HG02759 (cell line): ENCODE measurements around the gene TBC1D16.
"Not testable (repeated sequence)": the region's sequence is repeated elsewhere in the genome, so short reads cannot be mapped to it uniquely, and the experiment has no call there.

Source experiments
- ATAC-seq: cut with Tn5 transposase; IDR thresholded peaks from one replicate; pipeline ENCODE4 v1.9.1; 2021; ENCODE audit warnings: mild to moderate bottlenecking, moderate library complexity; ENCODE audit not compliant: unreplicated experiment

The TBC1D16 gene

GRCh38 chr17:80006339-80006720 is 29.3 kb downstream of the TBC1D16 start:
- no peak for ATAC-seq

DNA sequence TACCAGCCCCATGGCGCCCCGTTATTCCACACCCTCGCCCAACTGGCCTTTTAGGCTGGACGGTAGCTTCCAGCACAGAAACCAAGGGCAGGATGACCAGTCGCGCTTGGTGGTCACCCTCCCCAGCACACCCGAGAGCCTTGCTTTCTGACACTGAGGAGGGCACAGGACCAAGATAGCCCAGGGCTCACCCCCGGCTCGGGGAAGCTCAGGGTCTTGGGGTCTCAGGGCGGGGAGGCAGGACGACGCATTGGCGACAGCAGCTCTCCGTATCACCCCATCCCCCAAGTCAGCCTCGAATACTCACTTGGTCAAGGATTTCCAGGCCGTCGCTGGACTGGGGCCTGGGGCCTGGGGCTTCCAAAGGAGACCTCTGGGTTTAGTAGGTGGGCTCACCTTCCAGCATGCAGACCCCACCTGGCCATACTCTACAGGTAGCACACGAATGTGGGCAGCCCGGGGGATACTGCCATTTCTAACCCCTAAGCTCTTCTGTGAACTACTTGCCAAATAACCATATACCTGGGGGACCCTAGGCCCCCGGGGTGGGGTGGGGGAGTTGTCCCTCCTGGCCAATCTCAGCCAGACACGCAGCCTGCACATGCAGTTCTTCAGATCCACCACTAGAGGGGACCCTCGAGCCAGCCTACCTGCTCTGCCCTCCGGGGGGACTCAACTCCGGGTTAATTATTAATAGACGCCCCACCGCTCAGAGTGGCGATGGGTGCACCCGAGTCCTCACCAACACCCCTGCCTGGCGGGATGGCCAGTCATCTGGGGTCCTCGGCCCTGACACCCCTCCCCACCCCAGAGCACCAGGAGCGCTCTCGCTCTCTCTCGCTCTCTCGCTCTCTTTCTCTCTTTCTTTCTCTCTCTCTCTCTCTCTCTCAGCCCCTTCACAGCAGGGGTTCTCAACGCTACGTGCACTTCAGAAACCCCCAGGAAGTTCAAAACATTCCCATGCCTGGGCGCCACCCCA is 30.0 kb downstream of the TBC1D16 start:
- ATAC-seq = no peak

DNA sequence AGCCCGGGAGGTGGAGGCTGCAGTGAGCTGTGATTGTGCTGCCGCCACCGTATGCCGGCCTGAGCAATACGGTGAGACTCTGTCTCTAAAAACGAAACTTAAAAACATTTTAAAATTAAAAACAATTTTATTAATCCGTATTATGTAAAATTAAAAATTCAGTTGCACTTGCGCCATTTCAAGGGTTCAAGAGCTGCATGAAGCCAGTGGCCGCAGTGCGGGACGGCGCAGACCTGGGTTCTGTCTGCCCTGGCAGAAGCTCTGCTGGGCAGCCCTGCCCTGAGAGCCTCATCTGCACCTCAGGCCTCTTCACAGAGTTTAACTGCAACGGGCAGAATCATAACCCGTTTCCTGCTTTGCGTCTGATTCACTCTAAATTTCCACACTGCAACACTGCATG is 31.7 kb downstream of the TBC1D16 start:
- ATAC-seq = no peak

GRCh38 chr17:80002690-80003490 is 32.8 kb downstream of the TBC1D16 start:
- ATAC-seq = no peak

DNA sequence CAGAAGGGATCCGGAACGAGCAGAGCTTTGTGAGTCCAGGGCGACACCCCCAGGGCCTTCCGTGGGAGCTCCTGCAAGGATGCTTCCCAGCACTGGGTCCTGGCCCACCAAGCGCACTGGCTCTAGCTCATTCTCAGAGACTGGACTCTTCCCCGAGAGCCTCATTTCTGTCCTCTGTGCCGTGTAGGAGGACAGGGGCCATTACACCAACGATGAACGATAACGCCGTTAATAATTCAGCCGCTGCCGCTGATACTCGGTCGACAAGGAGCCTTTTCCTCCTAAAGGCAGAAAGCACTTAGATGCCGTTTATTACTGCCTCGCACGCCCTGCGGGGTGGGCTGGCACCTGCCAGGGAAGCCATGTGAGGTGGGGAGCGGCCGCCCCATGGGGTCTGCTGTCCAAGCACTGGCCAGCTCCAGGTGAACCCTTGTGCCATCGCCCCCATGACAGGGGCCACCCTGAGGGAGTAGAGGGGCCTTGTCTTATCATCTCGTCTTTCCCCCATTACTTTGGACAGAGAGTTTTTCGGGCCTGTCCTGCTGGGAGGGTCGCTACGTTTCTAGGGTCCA is 33.5 kb downstream of the TBC1D16 start:
- ATAC-seq = no peak

DNA sequence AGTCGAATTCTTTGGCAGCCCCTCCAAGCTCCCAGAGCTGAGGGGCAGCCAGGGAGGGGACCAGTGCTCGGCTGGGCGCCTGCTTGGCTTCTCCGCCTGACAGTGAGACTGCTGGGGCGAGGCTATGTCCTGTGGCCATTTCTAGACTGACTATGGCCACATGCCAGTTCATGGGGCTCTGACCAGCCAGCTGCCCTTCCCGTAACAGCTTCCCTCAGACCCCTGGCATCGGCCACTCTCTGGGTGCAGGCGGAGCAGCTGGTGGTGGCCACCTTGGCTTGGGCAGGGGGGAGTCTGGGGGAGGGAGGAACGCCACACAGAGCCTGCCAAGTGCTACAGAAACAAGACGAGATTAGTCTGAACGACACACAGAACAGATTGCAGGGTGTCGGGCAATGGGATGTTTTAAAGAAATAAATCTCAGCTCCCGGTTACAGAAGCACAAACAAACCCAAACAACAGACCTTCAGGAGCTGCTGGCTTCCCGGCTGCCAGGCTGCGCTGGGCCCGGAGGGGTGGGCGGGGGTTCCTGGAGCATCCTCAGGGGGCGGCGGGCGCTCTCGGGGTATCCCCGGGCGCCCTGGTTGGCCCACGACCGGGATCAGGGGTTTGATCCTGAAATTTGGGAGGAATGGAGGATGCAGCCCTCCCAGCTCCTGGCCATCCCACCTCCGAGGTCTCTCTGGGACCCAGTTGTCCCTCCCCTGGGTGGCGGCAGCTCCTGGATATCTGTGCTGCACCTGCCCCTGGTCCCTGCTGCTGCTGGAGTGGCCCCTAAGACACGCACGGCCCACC is 34.5 kb downstream of the TBC1D16 start:
- ATAC-seq = no peak

- ATAC-seq = no peak
Observed at GRCh38 chr17:80000136-80000535, 35.5 kb downstream of the TBC1D16 start.

- no peak for ATAC-seq
Observed at GRCh38 chr17:79997011-79997660, 38.5 kb downstream of the TBC1D16 start.

DNA sequence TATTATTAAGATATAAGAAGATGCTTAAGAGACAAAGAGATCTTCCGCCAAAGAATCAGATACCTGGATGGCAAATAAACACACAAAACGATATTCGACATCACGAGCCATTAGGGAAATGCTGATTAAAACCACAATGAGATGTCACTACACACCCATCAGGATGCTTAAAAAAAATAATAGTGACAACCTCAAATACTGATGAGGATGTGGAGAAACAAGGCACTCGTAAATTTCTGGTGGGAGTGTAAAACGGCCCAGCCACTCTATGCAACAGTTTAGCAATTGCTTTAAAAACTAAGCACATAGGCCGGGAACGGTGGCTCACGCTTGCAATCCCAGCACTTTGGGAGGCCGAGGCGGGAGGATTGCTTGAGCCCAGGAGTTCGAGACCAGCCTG is 39.4 kb downstream of the TBC1D16 start:
- ATAC-seq = no peak

DNA sequence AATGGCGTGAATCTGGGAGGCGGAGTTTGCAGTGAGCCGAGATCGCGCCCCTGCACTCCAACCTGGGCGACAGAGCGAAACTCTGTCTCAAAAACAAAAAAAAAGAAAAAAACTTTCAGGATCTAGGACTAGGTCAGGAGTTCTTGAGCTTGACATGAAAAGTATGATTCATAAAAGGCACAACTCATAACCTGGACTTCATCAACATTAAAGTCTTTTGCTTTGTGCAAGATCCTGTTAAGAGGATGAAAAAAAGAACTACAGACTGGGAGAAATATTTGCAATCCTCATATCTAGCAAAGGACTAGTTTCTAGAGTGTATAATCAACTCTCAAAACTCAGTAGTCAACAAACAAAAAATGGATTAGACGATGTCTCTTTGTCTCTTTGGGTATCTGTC is 40.0 kb downstream of the TBC1D16 start:
- ATAC-seq = no peak

- ATAC-seq = no peak
Observed at GRCh38 chr17:79994602-79995001, 41.1 kb downstream of the TBC1D16 start.

DNA sequence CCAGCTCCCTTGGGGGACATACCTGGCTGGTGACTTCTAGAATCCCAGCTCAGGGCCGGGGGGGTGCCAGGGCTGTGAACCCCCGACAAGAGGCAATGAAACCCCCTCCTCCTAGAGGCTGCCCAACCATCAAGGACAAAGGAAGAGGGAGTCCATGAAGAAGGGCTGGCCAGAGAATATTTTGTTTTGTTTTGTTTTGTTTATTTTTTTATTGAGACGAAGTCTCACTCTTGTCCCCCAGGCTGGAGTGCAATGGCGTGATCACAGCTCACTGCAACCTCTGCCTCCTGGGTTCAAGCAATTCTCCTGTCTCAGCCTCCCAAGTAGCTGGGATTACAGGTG is 41.5 kb downstream of the TBC1D16 start:
- ATAC-seq = not testable (repeated sequence)

DNA sequence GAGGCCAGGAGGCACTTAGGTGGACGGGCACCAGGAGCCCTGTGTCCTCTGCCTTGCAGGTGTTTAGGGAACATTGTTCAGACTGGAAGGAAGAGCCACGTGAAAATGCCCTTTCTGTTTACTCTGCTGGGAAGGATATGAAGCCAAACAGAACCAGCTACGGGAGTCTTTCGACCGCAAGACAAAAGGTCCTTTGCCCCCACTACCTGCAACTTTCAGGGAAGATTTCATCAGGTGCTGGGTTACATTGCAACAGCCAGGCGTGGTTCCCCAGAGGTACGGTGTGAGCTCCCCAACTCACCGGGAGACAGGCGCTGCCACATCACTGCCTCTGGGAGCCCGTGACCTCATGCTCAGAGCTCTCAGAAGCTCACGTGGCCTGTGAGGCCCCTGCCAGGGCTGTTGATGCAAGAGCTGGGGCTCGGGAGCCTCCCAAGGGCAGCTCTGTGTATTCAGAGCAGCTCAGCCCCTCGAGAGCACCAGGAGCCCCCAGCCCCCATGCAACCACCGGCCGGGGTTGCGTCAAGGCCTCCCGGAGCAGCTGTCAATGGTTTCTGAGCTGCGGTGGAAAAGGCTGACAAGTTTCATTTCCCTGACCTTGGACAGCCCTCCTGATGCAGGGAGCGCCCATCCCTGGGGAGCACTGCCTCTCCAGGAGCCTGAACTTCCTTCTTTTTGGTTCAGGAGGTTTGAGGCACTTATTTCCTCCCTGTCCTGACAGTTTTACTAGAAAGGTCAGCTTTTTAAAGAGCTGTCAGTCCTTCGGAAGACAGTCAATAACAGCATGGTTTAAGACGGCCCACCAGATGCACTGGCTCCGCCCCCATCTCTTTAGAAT is 42.1 kb downstream of the TBC1D16 start:
- no peak for ATAC-seq

GRCh38 chr17:79992649-79993389 is 42.9 kb downstream of the TBC1D16 start:
- ATAC-seq = no peak

- ATAC-seq = no peak
Observed at GRCh38 chr17:79991924-79992648, 43.6 kb downstream of the TBC1D16 start.

DNA sequence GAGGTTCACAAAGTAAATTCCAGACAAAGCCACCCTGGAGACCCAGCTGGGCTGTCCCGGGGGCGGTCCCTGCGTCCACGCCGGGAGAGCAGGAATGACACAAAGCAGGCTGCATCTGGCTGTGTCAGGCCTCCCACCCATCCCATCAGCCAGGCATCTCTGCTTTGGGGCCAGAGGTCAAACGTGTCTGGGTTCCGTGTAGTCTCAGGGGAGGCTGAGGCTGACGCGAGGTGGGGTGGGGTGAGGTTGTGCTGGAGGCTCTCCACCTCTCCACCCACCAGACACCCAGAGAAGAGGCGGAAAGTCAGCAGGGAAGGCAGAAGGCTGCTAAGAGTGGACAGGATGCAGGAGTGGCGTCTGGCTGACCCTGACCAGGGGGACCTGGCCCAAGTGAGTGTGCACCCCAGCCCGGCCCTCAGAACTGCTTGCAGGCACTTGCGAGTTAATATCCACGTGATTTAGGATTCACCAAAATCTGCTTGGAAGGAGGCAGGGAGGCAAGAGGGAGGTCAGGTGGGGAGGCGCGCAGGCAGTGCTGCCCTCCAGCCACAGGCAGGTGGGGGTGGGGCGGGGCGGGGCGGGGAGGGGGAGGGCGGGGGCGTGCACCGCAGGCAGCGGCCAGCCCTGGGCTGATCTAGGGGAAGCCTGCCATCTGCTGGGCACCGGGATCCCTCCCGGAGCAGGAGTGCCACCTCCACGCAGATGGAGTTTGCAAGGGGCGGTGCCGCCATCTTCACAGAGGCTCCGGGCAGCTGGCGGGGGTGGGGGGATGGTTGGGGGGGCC is 44.3 kb downstream of the TBC1D16 start:
- no peak for ATAC-seq

GRCh38 chr17:79990704-79991103 is 45.0 kb downstream of the TBC1D16 start:
- ATAC-seq = no peak
